K562 (cell line): Measurements from ENCODE around the gene AQP6. TPM values are rescaled to one million over a fixed set of nuclear protein-coding genes. Genes with fewer than 3 reads are reported as not detected.

ENCODE experiments used
- ATAC-seq: fragments of 200-7000 bp; cut with Tn5 transposase; 3 replicates; pipeline ENCODE4 v1.9.1; 2020; ENCODE audit warnings: moderate library complexity
- BruUV-seq: library from RNA; stranded (reverse); fragments of 400-500 nt; replicated peaks from 2 replicates; lab custom pipeline; 2021; lab: Mats Ljungman, UMichigan
- CTCF ChIA-PET: fragments of 300-600 bp; formaldehyde crosslinking; extraction: SDS; loops from one replicate; lab custom pipeline; 2021; ENCODE audit warnings: low intra/inter-chr PET ratio; lab: Yijun Ruan, JAX
- POLR2A ChIA-PET: fragments of 300-600, 350-650 bp; sonication (Branson Sonifier 250); formaldehyde crosslinking; extraction: SDS; loops from one replicate; lab custom pipeline; 2021; ENCODE audit warnings: antibody characterized with exemption, inconsistent platforms; lab: Yijun Ruan, JAX
- DNase-seq, 4 experiments: peaks; one replicate each; pipeline versions ENCODE4 v3.0.0 to v3.0.0-alpha.2; 2011 to 2018; ENCODE audit warnings: low spot score in 3 of 4, mixed read lengths in 3 of 4; ENCODE audit errors: extremely low read depth in 1 of 4
- FAIRE-seq: peaks from 2 replicates; lab custom pipeline; 2011; peaks lifted over from hg19 to GRCh38; lab: Jason Lieb, UNC
- H2AFZ ChIP-seq: 2 replicates; pipeline ENCODE4 v1.6.0; 2011; ENCODE audit warnings: low read depth, low read length, control low read depth, inconsistent platforms
- H3K27ac ChIP-seq: fragments of 200-600 bp; 3 replicates; pipeline ENCODE4 v1.8.0; 2011; ENCODE audit warnings: low read depth, mild to moderate bottlenecking, control low read depth, inconsistent platforms, low read length, moderate library complexity, mixed read lengths; ENCODE audit errors: extremely low read depth
- H3K27me3 ChIP-seq, 2 experiments: fragments of 300-600 bp in 1 of 2; 2 replicates in 1 of 2; 3 replicates in 1 of 2; pipeline versions ENCODE4 v1.6.0 to v1.8.0; 2011; ENCODE audit warnings: inconsistent platforms in 2 of 2, low read length in 2 of 2, mild to moderate bottlenecking in 1 of 2, mixed read lengths in 1 of 2, moderate library complexity in 1 of 2; ENCODE audit not compliant: control insufficient read depth in 2 of 2, insufficient read depth in 2 of 2
- H3K36me3 ChIP-seq: fragments of 300-600 bp; 3 replicates; pipeline ENCODE4 v1.8.0; 2011; ENCODE audit warnings: mild to moderate bottlenecking, low read length, inconsistent platforms; ENCODE audit not compliant: control insufficient read depth, insufficient read depth
- H3K4me1 ChIP-seq, 2 experiments: fragments of 200-600 bp in 1 of 2; replicated peaks in 1 of 2; 2 replicates in 1 of 2; 3 replicates in 1 of 2; pipeline versions ENCODE4 v1.5.1 to v1.8.0; 2011; ENCODE audit warnings: inconsistent platforms in 2 of 2, low read length in 2 of 2, mild to moderate bottlenecking in 1 of 2, mixed read lengths in 1 of 2, moderate library complexity in 1 of 2; ENCODE audit not compliant: control insufficient read depth in 2 of 2, insufficient read depth in 2 of 2
- H3K4me2 ChIP-seq: 2 replicates; pipeline ENCODE4 v1.6.1; 2011; ENCODE audit warnings: low read length, control low read depth, inconsistent platforms, mixed read lengths; ENCODE audit not compliant: insufficient read depth
- H3K4me3 ChIP-seq: fragments of 200-600 bp; sonication (generic), shearing (Covaris generic); 2 replicates; pipeline ENCODE4 v1.5.1; 2016; ENCODE audit warnings: control low read depth, inconsistent platforms
- H3K79me2 ChIP-seq: fragments of 200-600 bp; 3 replicates; pipeline ENCODE4 v1.8.0; 2011; ENCODE audit warnings: low read length, inconsistent platforms; ENCODE audit not compliant: control insufficient read depth, insufficient read depth
- H3K9ac ChIP-seq, 2 experiments: 2 replicates each; pipeline versions ENCODE4 v1.6.0 to v1.6.1; 2011; ENCODE audit warnings: low read depth in 2 of 2, low read length in 2 of 2, control low read depth in 1 of 2, inconsistent platforms in 1 of 2, mild to moderate bottlenecking in 1 of 2, mixed read lengths in 1 of 2; ENCODE audit not compliant: insufficient read depth in 1 of 2
- H3K9me1 ChIP-seq: one replicate; pipeline ENCODE4 v1.6.0; 2011; ENCODE audit warnings: inconsistent platforms, mild to moderate bottlenecking, low read length, moderate library complexity; ENCODE audit not compliant: control insufficient read depth, insufficient read depth
- H3K9me3 ChIP-seq: replicated peaks from 2 replicates; pipeline ENCODE4 v1.5.1; 2011; ENCODE audit warnings: low read depth, low read length, inconsistent platforms; ENCODE audit not compliant: control insufficient read depth, insufficient read depth
- H4K20me1 ChIP-seq: replicated peaks from 2 replicates; pipeline ENCODE4 v1.6.1; 2011; ENCODE audit warnings: low read length, inconsistent platforms, mixed read lengths; ENCODE audit not compliant: control insufficient read depth, insufficient read depth
- SPI1 ChIP-seq: IDR thresholded peaks from 2 replicates; pipeline ENCODE4 v1.6.1; 2011; ENCODE audit warnings: low read depth, low read length, control low read depth, borderline replicate concordance
- WGBS: fragments of 100-300 bp; shearing (Covaris generic); methylation state at CpG from one replicate; pipeline ENCODE4 v1.1.6; 2016; ENCODE audit warnings: low coverage, mixed read lengths; ENCODE audit not compliant: insufficient coverage; ENCODE audit errors: missing lambda C conversion rate; 5-methylcytosine and 5-hydroxymethylcytosine counted together
- in situ Hi-C: fragments of 300-500 bp; cut with MboI; formaldehyde crosslinking; loops from 4 replicates; pipeline ENCODE4 v1.15.0; 2018; ENCODE audit warnings: inconsistent platforms, mixed read lengths
- intact Hi-C: fragments of 100-400 bp; cut with micrococcal nuclease; formaldehyde crosslinking; loops from 2 replicates; pipeline ENCODE4 v1.14.2; 2022
- polyA plus RNA-seq, 8 experiments: library from polyadenylated mRNA; depleted of rRNA in 4 of 8; stranded (reverse) in 5 of 8; unstranded in 3 of 8; fragments of >200 nt; fragmentation: Nextera tagmentation in 2 of 8; fragmentation: Illumina TruSeq in 1 of 8; extraction: Ambion mirVana in 2 of 8; extraction: Trizol in 1 of 8; gene quantifications; 2 replicates each; pipeline versions ENCODE4 v1.2.1 to v1.2.3, GENCODE V29; 2011 to 2014; ENCODE audit warnings: inconsistent platforms in 1 of 8, missing spikeins in 1 of 8
- total RNA-seq, 7 experiments: library from RNA; depleted of rRNA in 6 of 7; stranded (reverse); fragments of >200 nt in 6 of 7; fragmentation: Illumina TruSeq in 2 of 7; extraction: Trizol in 2 of 7; gene quantifications; 2 replicates each; pipeline versions ENCODE4 v1.2.1 to v1.2.3, GENCODE V29; 2011 to 2021; ENCODE audit warnings: low replicate concordance in 1 of 7
- TF ChIP-seq, protein P1 (sequence below): fragments of 450-650 bp; IDR thresholded peaks from 2 replicates; pipeline ENCODE4 v1.6.1; 2016; ENCODE audit warnings: missing biosample characterization, missing genetic modification characterization
- TF ChIP-seq, protein P2 (sequence below): fragments of 250-450 bp; sonication (Bioruptor Pico); IDR thresholded peaks from 2 replicates; pipeline ENCODE4 v1.5.0; 2021

AQP6 gene
- total and polyA plus RNA-seq, 9 of the 15 experiments (the other 6 are each of a cell fraction or from before 2014, with no cell fraction given), result 0.05 to 0.12 TPM; not detected in 7

DNA sequence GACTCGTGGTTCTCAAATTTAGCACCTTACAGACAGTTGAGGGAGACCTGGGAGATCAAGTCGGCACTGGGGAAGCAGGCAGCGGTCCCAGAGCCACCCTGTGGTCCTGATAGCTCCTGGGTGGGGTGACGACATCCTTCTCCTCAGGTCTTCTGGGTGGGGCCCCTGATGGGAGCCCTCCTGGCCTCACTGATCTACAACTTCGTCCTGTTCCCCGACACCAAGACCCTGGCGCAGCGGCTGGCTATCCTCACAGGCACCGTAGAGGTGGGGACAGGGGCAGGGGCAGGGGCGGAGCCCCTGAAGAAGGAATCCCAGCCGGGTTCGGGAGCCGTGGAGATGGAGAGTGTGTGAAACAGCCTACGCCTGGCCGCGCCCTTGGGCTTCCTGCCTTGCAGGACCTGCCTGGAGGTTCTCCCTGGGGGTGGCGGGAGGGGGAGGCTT is 2.6 kb downstream of the AQP6 start:
- Histone ChIP-seq H3K4me2 (no peak overlapping the region), H3K9me3 (no peaks in the 10 kb centered on the region), H3K27ac (no peak overlapping the region), H3K4me1 (peaks cover under 1 to 35% of the 10 kb centered on the region in 2 experiments), H3K79me2 (no peaks in the 10 kb centered on the region), H3K36me3 (no peaks in the 10 kb centered on the region), H3K9me1 (no peaks in the 10 kb centered on the region), H3K9ac (peak overlapping the region in 1 of 2 experiments; percentile 50; a peak in 1 of 4 replicates), H4K20me1 (peaks cover 8% of the 10 kb centered on the region), H3K27me3 (peaks cover 13 to 39% of the 10 kb centered on the region in 2 experiments; a peak in 4 of 5 replicates), H2AFZ (no peak overlapping the region), H3K4me3 (no peak overlapping the region)
- ATAC-seq (0 out of 3 replicates have a peak, but pooled peaks have one; percentile 11), DNase-seq (peak in 1 of 4 experiments; percentile 10), FAIRE-seq (no peak)
- 39% methylated on average over 15 of the region's 17 CpGs for WGBS
- POLR2A ChIA-PET, result no interaction called here
- BruUV-seq, result no TSS peak
- CTCF ChIA-PET, result no interaction called here
- in situ Hi-C loops, result no loop called here
- TF ChIP-seq, protein P1, sequence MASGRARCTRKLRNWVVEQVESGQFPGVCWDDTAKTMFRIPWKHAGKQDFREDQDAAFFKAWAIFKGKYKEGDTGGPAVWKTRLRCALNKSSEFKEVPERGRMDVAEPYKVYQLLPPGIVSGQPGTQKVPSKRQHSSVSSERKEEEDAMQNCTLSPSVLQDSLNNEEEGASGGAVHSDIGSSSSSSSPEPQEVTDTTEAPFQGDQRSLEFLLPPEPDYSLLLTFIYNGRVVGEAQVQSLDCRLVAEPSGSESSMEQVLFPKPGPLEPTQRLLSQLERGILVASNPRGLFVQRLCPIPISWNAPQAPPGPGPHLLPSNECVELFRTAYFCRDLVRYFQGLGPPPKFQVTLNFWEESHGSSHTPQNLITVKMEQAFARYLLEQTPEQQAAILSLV, result no peak
- intact Hi-C loops, result no loop called here

DNA sequence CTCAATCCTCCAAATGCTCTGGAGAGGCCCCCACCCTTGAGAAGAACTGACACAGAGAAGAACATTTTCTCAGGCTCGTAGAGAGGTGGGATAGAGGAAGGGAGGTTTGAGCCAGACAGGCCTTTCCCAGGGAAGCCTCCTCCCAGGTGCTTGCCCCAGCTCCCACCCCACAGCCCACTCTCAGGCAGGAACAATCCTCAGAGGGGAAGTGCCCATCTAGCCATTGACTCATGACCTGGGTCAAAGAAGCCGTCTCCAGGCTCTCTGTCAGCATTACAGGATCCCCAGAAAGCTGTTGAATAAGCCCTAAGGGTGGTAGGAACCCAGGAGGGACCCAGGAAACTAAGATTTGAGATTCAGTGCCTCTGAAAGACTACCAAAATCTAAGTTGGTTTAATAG is 3.8 kb downstream of the AQP6 start:
- TF ChIP-seq, protein P2, sequence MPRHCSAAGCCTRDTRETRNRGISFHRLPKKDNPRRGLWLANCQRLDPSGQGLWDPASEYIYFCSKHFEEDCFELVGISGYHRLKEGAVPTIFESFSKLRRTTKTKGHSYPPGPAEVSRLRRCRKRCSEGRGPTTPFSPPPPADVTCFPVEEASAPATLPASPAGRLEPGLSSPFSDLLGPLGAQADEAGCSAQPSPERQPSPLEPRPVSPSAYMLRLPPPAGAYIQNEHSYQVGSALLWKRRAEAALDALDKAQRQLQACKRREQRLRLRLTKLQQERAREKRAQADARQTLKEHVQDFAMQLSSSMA (CRISPR knock-in tag), result no peak
- TF ChIP-seq SPI1, result 0 out of 2 replicates have a peak, but pooled peaks have one; percentile 10
- TF ChIP-seq, all 486 proteins: peak for 1
- intact Hi-C loops, result no loop called here
- ATAC-seq, result no peak
- H3K27me3 ChIP-seq, result peaks cover 4 to 27% of the 10 kb centered on the region in 2 experiments; a peak in 3 of 5 replicates
- in situ Hi-C loops, result no loop called here
- no peak overlapping the region for H3K27ac ChIP-seq
- DNase-seq, result no peak
- no peaks in the 10 kb centered on the region for H3K9me1 ChIP-seq
- no peak overlapping the region for H3K4me2 ChIP-seq
- CTCF ChIA-PET, result no interaction called here
- no peaks in the 10 kb centered on the region for H3K36me3 ChIP-seq
- H3K4me1 ChIP-seq, result peaks cover 10 to 42% of the 10 kb centered on the region in 2 experiments
- H3K79me2 ChIP-seq, result no peaks in the 10 kb centered on the region
- WGBS, result 41% methylated on average over 2 of the region's 2 CpGs
- no peaks in the 10 kb centered on the region for H3K9me3 ChIP-seq
- POLR2A ChIA-PET, result interaction anchor here (0.6 kb wide), 1 partner anchor 72 kb away, joined by 5 read pairs; no protein-coding TSS in a partner anchor
- FAIRE-seq, result no peak
- no peak overlapping the region for H2AFZ ChIP-seq
- H3K9ac ChIP-seq, result no peak overlapping the region
- H4K20me1 ChIP-seq, result peaks cover 5% of the 10 kb centered on the region
- no peak overlapping the region for H3K4me3 ChIP-seq
- BruUV-seq, result no TSS peak
